H1 (cell line): ENCODE measurements around the gene CLEC16A. TPM values are rescaled to one million over a fixed set of nuclear protein-coding genes. Genes with fewer than 3 reads are reported as not detected.

Source experiments
- CTCF ChIA-PET: fragments of 300-600 bp; sonication (Branson Sonifier 250); formaldehyde crosslinking; loops from one replicate; lab custom pipeline; 2021; ENCODE audit not compliant: partially characterized antibody; lab: Charles Lee
- POLR2A ChIA-PET: fragments of 300-600 bp; sonication (Branson Sonifier 250); formaldehyde crosslinking; loops from one replicate; lab custom pipeline; 2021; ENCODE audit warnings: inconsistent platforms; ENCODE audit not compliant: partially characterized antibody; lab: Charles Lee
- DNase-seq, 2 experiments: peaks; one replicate each; pipeline versions ENCODE4 v3.0.0 to v3.0.0-alpha.2; 2010 to 2022; ENCODE audit warnings: low spot score in 2 of 2, low read depth in 1 of 2, mixed read lengths in 1 of 2
- FAIRE-seq: peaks from 2 replicates; lab custom pipeline; 2011; peaks lifted over from hg19 to GRCh38; lab: Jason Lieb, UNC
- H2AFZ ChIP-seq: 2 replicates; pipeline ENCODE4 v1.8.1; 2012; ENCODE audit warnings: low read length, inconsistent platforms
- H2AK5ac ChIP-seq: 2 replicates; pipeline ENCODE4 v1.6.1; 2013; ENCODE audit warnings: low read depth, low read length
- H2BK120ac ChIP-seq: replicated peaks from 2 replicates; pipeline ENCODE3; 2013; ENCODE audit warnings: low read depth, low read length, inconsistent platforms
- H2BK12ac ChIP-seq: 2 replicates; pipeline ENCODE4 v1.6.1; 2013; ENCODE audit warnings: low read depth, low read length
- H2BK15ac ChIP-seq: 2 replicates; pipeline ENCODE4 v1.6.1; 2013; ENCODE audit warnings: low read length
- H2BK20ac ChIP-seq: 2 replicates; pipeline ENCODE4 v1.6.1; 2013; ENCODE audit warnings: low read length
- H2BK5ac ChIP-seq: 2 replicates; pipeline ENCODE4 v1.6.1; 2013; ENCODE audit warnings: low read depth, low read length
- H3K14ac ChIP-seq: 2 replicates; pipeline ENCODE4 v1.6.1; 2013; ENCODE audit warnings: inconsistent platforms; ENCODE audit not compliant: insufficient read length
- H3K18ac ChIP-seq: 2 replicates; pipeline ENCODE4 v1.6.1; 2013; ENCODE audit warnings: low read length; ENCODE audit errors: extremely low read depth
- H3K23ac ChIP-seq: 2 replicates; pipeline ENCODE4 v1.6.1; 2013; ENCODE audit warnings: inconsistent platforms; ENCODE audit not compliant: insufficient read length
- H3K23me2 ChIP-seq: 2 replicates; pipeline ENCODE4 v1.6.1; 2013; ENCODE audit warnings: low read depth, low read length
- H3K27ac ChIP-seq: 2 replicates; pipeline ENCODE4 v1.6.1; 2011; ENCODE audit warnings: low read depth, low read length, inconsistent platforms
- H3K27me3 ChIP-seq, 4 experiments: replicated peaks in 1 of 4; 1 replicate in 1 of 4; 2 replicates in 3 of 4; pipeline versions ENCODE4 v1.6.1 to v1.8.1; 2011 to 2013; ENCODE audit warnings: low read length in 3 of 4, mild to moderate bottlenecking in 3 of 4, inconsistent platforms in 2 of 4, mixed read lengths in 2 of 4, moderate library complexity in 1 of 4; ENCODE audit not compliant: control insufficient read depth in 3 of 4, insufficient read depth in 3 of 4; ENCODE audit errors: extremely low read depth in 1 of 4
- H3K36me3 ChIP-seq, 4 experiments: 2 replicates each; pipeline versions ENCODE4 v1.6.1 to v1.8.1; 2011 to 2013; ENCODE audit warnings: mild to moderate bottlenecking in 4 of 4, low read length in 3 of 4, moderate library complexity in 2 of 4, control low read depth in 1 of 4, inconsistent platforms in 1 of 4; ENCODE audit not compliant: insufficient read depth in 4 of 4, control insufficient read depth in 2 of 4
- H3K4ac ChIP-seq: replicated peaks from 2 replicates; pipeline ENCODE3; 2013; ENCODE audit warnings: low read length, low read depth, mixed read lengths, inconsistent platforms; ENCODE audit not compliant: insufficient read length
- H3K4me1 ChIP-seq, 4 experiments: replicated peaks in 1 of 4; 1 replicate in 1 of 4; 2 replicates in 3 of 4; pipeline versions ENCODE4 v1.6.1 to v1.8.1; 2011 to 2013; ENCODE audit warnings: low read length in 3 of 4, inconsistent platforms in 2 of 4, mixed read lengths in 1 of 4; ENCODE audit not compliant: insufficient read depth in 4 of 4, control insufficient read depth in 3 of 4
- H3K4me2 ChIP-seq, 2 experiments: 2 replicates each; pipeline versions ENCODE4 v1.6.1 to v1.8.1; 2011 to 2013; ENCODE audit warnings: low read depth in 2 of 2, low read length in 2 of 2, control low read depth in 1 of 2, inconsistent platforms in 1 of 2, mild to moderate bottlenecking in 1 of 2; ENCODE audit not compliant: insufficient read depth in 1 of 2
- H3K4me3 ChIP-seq, 4 experiments: fragments of 200-600, 300-600 bp in 1 of 4; sonication (generic), shearing (Covaris generic), sonication (Bioruptor Twin) in 1 of 4; 2 replicates each; pipeline versions ENCODE4 v1.5.1 to v1.8.1; 2011 to 2016; ENCODE audit warnings: low read length in 4 of 4, low read depth in 3 of 4, control low read depth in 2 of 4, inconsistent platforms in 2 of 4, mild to moderate bottlenecking in 2 of 4, mixed read lengths in 1 of 4, moderate library complexity in 1 of 4; ENCODE audit not compliant: insufficient read depth in 2 of 4; ENCODE audit errors: extremely low read depth in 1 of 4
- H3K56ac ChIP-seq: replicated peaks from 2 replicates; pipeline ENCODE3; 2013; ENCODE audit warnings: low read depth, mild to moderate bottlenecking, mixed read lengths, low read length, inconsistent platforms; ENCODE audit not compliant: insufficient read length
- H3K79me1 ChIP-seq: 2 replicates; pipeline ENCODE4 v1.6.1; 2013; ENCODE audit warnings: low read depth, low read length, control low read depth
- H3K79me2 ChIP-seq, 2 experiments: 2 replicates each; pipeline versions ENCODE4 v1.6.1 to v1.8.1; 2012 to 2013; ENCODE audit warnings: low read length in 2 of 2, mild to moderate bottlenecking in 2 of 2, inconsistent platforms in 1 of 2; ENCODE audit not compliant: insufficient read depth in 2 of 2, control insufficient read depth in 1 of 2
- H3K9ac ChIP-seq, 4 experiments: replicated peaks in 1 of 4; 1 replicate in 1 of 4; 2 replicates in 3 of 4; pipeline versions ENCODE4 v1.6.1 to v1.8.1; 2011 to 2013; ENCODE audit warnings: low read depth in 3 of 4, low read length in 3 of 4, control low read depth in 2 of 4, mild to moderate bottlenecking in 2 of 4, moderate library complexity in 2 of 4, inconsistent platforms in 1 of 4; ENCODE audit errors: extremely low read depth in 1 of 4
- H3K9me3 ChIP-seq, 2 experiments: 2 replicates each; pipeline versions ENCODE4 v1.6.1 to v1.8.1; 2012 to 2013; ENCODE audit warnings: mild to moderate bottlenecking in 2 of 2, moderate library complexity in 2 of 2, control low read depth in 1 of 2, inconsistent platforms in 1 of 2, low read depth in 1 of 2, low read length in 1 of 2, mixed read lengths in 1 of 2; ENCODE audit not compliant: insufficient read depth in 2 of 2
- H4K20me1 ChIP-seq, 2 experiments: replicated peaks in 1 of 2; 2 replicates each; pipeline versions ENCODE3 to v1.8.1; 2011 to 2013; ENCODE audit warnings: inconsistent platforms in 2 of 2, low read length in 2 of 2, mild to moderate bottlenecking in 1 of 2; ENCODE audit not compliant: insufficient read depth in 2 of 2, control insufficient read depth in 1 of 2
- H4K5ac ChIP-seq: 2 replicates; pipeline ENCODE4 v1.6.1; 2013; ENCODE audit warnings: low read length, low read depth, mixed read lengths, inconsistent platforms; ENCODE audit not compliant: insufficient read length
- H4K8ac ChIP-seq: 2 replicates; pipeline ENCODE4 v1.8.0; 2013; ENCODE audit warnings: mild to moderate bottlenecking, moderate library complexity, low read length, inconsistent platforms; ENCODE audit not compliant: insufficient read depth; ENCODE audit errors: extremely low read depth
- H4K91ac ChIP-seq: replicated peaks from 2 replicates; pipeline ENCODE3; 2013; ENCODE audit warnings: low read length, mixed read lengths, inconsistent platforms; ENCODE audit not compliant: insufficient read length
- BRCA1 ChIP-seq: IDR thresholded peaks from 2 replicates; pipeline ENCODE4 v1.6.1; 2012; ENCODE audit warnings: low read depth, low read length, improper control_type of control experiment
- CHD2 ChIP-seq: IDR thresholded peaks from 2 replicates; pipeline ENCODE4 v1.6.1; 2012; ENCODE audit warnings: low read length, improper control_type of control experiment
- CREB1 ChIP-seq: IDR thresholded peaks from 2 replicates; pipeline ENCODE4 v1.6.1; 2012; ENCODE audit warnings: inconsistent platforms
- EGR1 ChIP-seq: IDR thresholded peaks from 2 replicates; pipeline ENCODE4 v1.6.1; 2011; ENCODE audit warnings: low read depth, low read length, borderline replicate concordance
- GABPA ChIP-seq: IDR thresholded peaks from 2 replicates; pipeline ENCODE4 v1.6.1; 2011; ENCODE audit warnings: mild to moderate bottlenecking, low read length, moderate library complexity, borderline replicate concordance; ENCODE audit not compliant: insufficient read depth
- JUND ChIP-seq: IDR thresholded peaks from 2 replicates; pipeline ENCODE4 v1.6.1; 2011; ENCODE audit warnings: mild to moderate bottlenecking, improper control_type of control experiment, low read length
- MAFK ChIP-seq: IDR thresholded peaks from 2 replicates; pipeline ENCODE4 v1.6.1; 2012; ENCODE audit warnings: low read depth, mild to moderate bottlenecking, improper control_type of control experiment, low read length
- NANOG ChIP-seq: IDR thresholded peaks from 2 replicates; pipeline ENCODE4 v1.6.1; 2011; ENCODE audit warnings: low read length, low read depth, mild to moderate bottlenecking, inconsistent platforms; ENCODE audit not compliant: insufficient read depth, poor library complexity, severe bottlenecking
- PHF8 ChIP-seq: fragments of 200-600 bp; sonication (generic); conservative IDR thresholded peaks from 2 replicates; pipeline ENCODE4 v1.7.1; 2012; ENCODE audit warnings: low read depth, mild to moderate bottlenecking, inconsistent platforms, low read length, moderate library complexity
- RBBP5 ChIP-seq: IDR thresholded peaks from 2 replicates; pipeline ENCODE4 v1.7.1; 2012; ENCODE audit warnings: low read depth, mild to moderate bottlenecking, inconsistent platforms, low read length, moderate library complexity, borderline replicate concordance
- SIRT6 ChIP-seq: IDR thresholded peaks from one replicate; pipeline ENCODE4 v1.7.1; 2012; ENCODE audit warnings: low read length, inconsistent platforms
- WGBS, 2 experiments: shearing (Covaris generic) in 1 of 2; methylation state at CpG; one replicate each; pipeline versions ENCODE4 v1.1.6 to v1.1.7; 2013 to 2015; ENCODE audit warnings: low lambda C conversion rate in 2 of 2, mixed read lengths in 2 of 2, inconsistent platforms in 1 of 2, low coverage in 1 of 2, missing lambda C conversion rate in 1 of 2; ENCODE audit not compliant: insufficient replicate concordance in 2 of 2, insufficient coverage in 1 of 2, insufficient read length in 1 of 2; ENCODE audit errors: extremely low coverage in 1 of 2, missing lambda C conversion rate in 1 of 2; 5-methylcytosine and 5-hydroxymethylcytosine counted together
- polyA plus RNA-seq, 7 experiments: library from polyadenylated mRNA; depleted of rRNA in 3 of 7; stranded (reverse) in 5 of 7; unstranded in 2 of 7; fragments of >200 nt in 5 of 7; fragments of 200-250 nt in 2 of 7; gene quantifications; 1 replicate in 5 of 7; 2 replicates in 1 of 7; 4 replicates in 1 of 7; pipeline versions ENCODE4 v1.2.1 to v1.2.3, GENCODE V29; 2011 to 2013; ENCODE audit warnings: missing spikeins in 2 of 7, mixed read lengths in 2 of 7
- total RNA-seq: library from RNA; stranded (reverse); fragmentation: NEBNext Ultra II Directional; extraction: Animal tissue kit (Norgen Biotek cat#: 25700); gene quantifications from 2 replicates; pipeline ENCODE4 v1.2.1, GENCODE V29; 2021
- TF ChIP-seq, protein P1 (sequence below): IDR thresholded peaks from 2 replicates; pipeline ENCODE4 v1.6.1; 2012; ENCODE audit warnings: inconsistent platforms
- TF ChIP-seq, protein P2 (sequence below): IDR thresholded peaks from 2 replicates; pipeline ENCODE4 v1.6.1; 2011; ENCODE audit warnings: low read length, improper control_type of control experiment

Gene CLEC16A
- total and polyA plus RNA-seq, 2 of the 8 experiments (the other 6 are each of a cell fraction or from before 2014, with no cell fraction given), result 7.6 to 19.3 TPM

DNA sequence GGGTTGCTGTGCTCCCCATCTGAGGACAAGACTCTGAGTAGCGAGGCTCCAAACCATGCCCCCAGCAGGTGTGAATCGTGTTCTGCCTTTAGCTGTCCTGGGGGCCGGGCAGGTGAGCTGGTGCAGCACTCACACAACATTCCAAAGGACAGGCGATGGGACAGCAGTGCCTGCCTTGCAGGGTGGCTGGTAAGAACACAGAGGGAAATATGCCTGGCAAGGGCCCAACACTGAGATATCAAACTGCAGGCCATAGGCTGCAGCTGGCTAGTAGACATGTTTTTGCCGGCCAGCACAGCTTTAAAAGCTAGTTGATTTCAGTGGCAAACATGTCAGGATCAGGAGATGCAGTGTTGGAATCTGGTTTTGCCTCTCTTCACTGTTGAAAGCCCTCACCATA is 23.6 kb downstream of the CLEC16A start:
- H3K4me3 ChIP-seq, result no peak overlapping the region
- H3K9me3 ChIP-seq, result no peaks in the 10 kb centered on the region
- H4K5ac ChIP-seq, result no peak overlapping the region
- no peak overlapping the region for H3K56ac ChIP-seq
- no peak overlapping the region for H2BK15ac ChIP-seq
- no peak overlapping the region for H3K4ac ChIP-seq
- H2BK120ac ChIP-seq, result no peak overlapping the region
- DNase-seq, result no peak
- no peak overlapping the region for H3K4me2 ChIP-seq
- no peak overlapping the region for H3K9ac ChIP-seq
- peaks cover 0 to 6% (median 2%) of the 10 kb centered on the region in 4 experiments; a peak in 5 of 7 replicates for H3K4me1 ChIP-seq
- H3K36me3 ChIP-seq, result peaks cover 0 to 3% (median 1%) of the 10 kb centered on the region in 4 experiments; a peak in 3 of 8 replicates
- no peak overlapping the region for H3K18ac ChIP-seq
- FAIRE-seq, result no peak
- H3K23ac ChIP-seq, result no peak overlapping the region
- no peak overlapping the region for H2BK12ac ChIP-seq
- no peak overlapping the region for H3K27ac ChIP-seq
- no peak overlapping the region for H3K14ac ChIP-seq
- no peaks in the 10 kb centered on the region for H3K79me2 ChIP-seq
- ChIA-PET CTCF (interaction anchor here (1.0 to 8.2 kb wide), 9 partner anchors 12 to 436 kb away, joined by 3 to 117 read pairs (median 4); no protein-coding TSS in a partner anchor), POLR2A (no interaction called here)
- H3K79me1 ChIP-seq, result no peaks in the 10 kb centered on the region
- H4K20me1 ChIP-seq, result peaks cover 0 to 3% of the 10 kb centered on the region in 2 experiments
- H3K23me2 ChIP-seq, result no peaks in the 10 kb centered on the region
- no peak overlapping the region for H2AK5ac ChIP-seq
- H4K8ac ChIP-seq, result no peak overlapping the region
- no peak overlapping the region for H4K91ac ChIP-seq
- H3K27me3 ChIP-seq, result no peaks in the 10 kb centered on the region
- H2AFZ ChIP-seq, result no peak overlapping the region
- 80% methylated on average over 5 of the region's 5 CpGs; no CpG with 5 or more reads in 1 of the 2 experiments for WGBS, 2 experiments
- no peak overlapping the region for H2BK5ac ChIP-seq
- no peak overlapping the region for H2BK20ac ChIP-seq
- TF ChIP-seq PHF8 (no peak), SIRT6 (no peak), BRCA1 (no peak), GABPA (no peak), CREB1 (no peak), EGR1 (no peak), MAFK (no peak), NANOG (no peak), JUND (no peak), RBBP5 (no peak), CHD2 (no peak)
- TF ChIP-seq, protein P1, sequence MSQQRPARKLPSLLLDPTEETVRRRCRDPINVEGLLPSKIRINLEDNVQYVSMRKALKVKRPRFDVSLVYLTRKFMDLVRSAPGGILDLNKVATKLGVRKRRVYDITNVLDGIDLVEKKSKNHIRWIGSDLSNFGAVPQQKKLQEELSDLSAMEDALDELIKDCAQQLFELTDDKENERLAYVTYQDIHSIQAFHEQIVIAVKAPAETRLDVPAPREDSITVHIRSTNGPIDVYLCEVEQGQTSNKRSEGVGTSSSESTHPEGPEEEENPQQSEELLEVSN, result no peak
- TF ChIP-seq, protein P2, sequence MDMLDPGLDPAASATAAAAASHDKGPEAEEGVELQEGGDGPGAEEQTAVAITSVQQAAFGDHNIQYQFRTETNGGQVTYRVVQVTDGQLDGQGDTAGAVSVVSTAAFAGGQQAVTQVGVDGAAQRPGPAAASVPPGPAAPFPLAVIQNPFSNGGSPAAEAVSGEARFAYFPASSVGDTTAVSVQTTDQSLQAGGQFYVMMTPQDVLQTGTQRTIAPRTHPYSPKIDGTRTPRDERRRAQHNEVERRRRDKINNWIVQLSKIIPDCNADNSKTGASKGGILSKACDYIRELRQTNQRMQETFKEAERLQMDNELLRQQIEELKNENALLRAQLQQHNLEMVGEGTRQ, result no peak
